ENCODE data around the gene AIP.

GRCh38 chr11:67530282-67530592 is 47.4 kb downstream of the AIP start:
- no peak for TF ChIP-seq RAD21 (IDR thresholded peaks at IDR 0.05 in 1 of 2, conservative IDR thresholded peaks at IDR 0.05 in 1 of 2; ENCODE audit: low read depth in 2 of 2, low read length in 2 of 2)
- TF ChIP-seq, protein P1, sequence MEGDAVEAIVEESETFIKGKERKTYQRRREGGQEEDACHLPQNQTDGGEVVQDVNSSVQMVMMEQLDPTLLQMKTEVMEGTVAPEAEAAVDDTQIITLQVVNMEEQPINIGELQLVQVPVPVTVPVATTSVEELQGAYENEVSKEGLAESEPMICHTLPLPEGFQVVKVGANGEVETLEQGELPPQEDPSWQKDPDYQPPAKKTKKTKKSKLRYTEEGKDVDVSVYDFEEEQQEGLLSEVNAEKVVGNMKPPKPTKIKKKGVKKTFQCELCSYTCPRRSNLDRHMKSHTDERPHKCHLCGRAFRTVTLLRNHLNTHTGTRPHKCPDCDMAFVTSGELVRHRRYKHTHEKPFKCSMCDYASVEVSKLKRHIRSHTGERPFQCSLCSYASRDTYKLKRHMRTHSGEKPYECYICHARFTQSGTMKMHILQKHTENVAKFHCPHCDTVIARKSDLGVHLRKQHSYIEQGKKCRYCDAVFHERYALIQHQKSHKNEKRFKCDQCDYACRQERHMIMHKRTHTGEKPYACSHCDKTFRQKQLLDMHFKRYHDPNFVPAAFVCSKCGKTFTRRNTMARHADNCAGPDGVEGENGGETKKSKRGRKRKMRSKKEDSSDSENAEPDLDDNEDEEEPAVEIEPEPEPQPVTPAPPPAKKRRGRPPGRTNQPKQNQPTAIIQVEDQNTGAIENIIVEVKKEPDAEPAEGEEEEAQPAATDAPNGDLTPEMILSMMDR (IDR thresholded peaks at IDR 0.05; ENCODE audit: control extremely low read depth in 1 of 3, insufficient read depth in 1 of 3, low read depth in 1 of 3, low read length in 3 of 3) = no peak
- TF ChIP-seq YY1 (IDR thresholded peaks at IDR 0.05; ENCODE audit: low read depth, low read length) = no peak
- TF ChIP-seq HDAC6 (IDR thresholded peaks at IDR 0.05; ENCODE audit: low read depth, low read length) = no peak
- TF ChIP-seq ATF3 (IDR thresholded peaks at IDR 0.05; ENCODE audit: insufficient read depth, low read depth, low read length) = no peak
- no peak for TF ChIP-seq EZH2 (IDR thresholded peaks at IDR 0.05; ENCODE audit: low read depth, low read length, severe bottlenecking)
- TF ChIP-seq, protein P2, sequence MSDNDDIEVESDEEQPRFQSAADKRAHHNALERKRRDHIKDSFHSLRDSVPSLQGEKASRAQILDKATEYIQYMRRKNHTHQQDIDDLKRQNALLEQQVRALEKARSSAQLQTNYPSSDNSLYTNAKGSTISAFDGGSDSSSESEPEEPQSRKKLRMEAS (IDR thresholded peaks at IDR 0.05) = no peak
- TF ChIP-seq SIRT6 (IDR thresholded peaks at IDR 0.05; ENCODE audit: low read length) = no peak

Measured in H1 (cell line).